Activated CD4-positive, alpha-beta memory T cell treated with anti-CD3 and anti-CD28 coated beads for 36 hours (primary cell): Measurements from ENCODE around the gene P2RY8. TPM values are rescaled to one million over a fixed set of nuclear protein-coding genes. Genes with fewer than 3 reads are reported as not detected.

Experiments
- CTCF ChIA-PET: fragments of 350-600 bp; sonication (Branson Sonifier 250); formaldehyde crosslinking; loops from one replicate; lab custom pipeline; 2021; ENCODE audit warnings: antibody characterized with exemption, inconsistent platforms; lab: Charles Lee
- POLR2A ChIA-PET: fragments of 350-600 bp; sonication (Branson Sonifier 250); formaldehyde crosslinking; loops from one replicate; lab custom pipeline; 2021; ENCODE audit warnings: antibody characterized with exemption; lab: Charles Lee
- DNase-seq: peaks from one replicate; pipeline ENCODE4 v3.0.0-alpha.2; 2020
- H3K27ac Mint-ChIP-seq: one replicate; pipeline ENCODE4 v1.8.0; 2021; ENCODE audit warnings: mixed read lengths
- H3K27me3 Mint-ChIP-seq: one replicate; pipeline ENCODE4 v1.8.0; 2021; ENCODE audit warnings: mixed read lengths
- H3K36me3 Mint-ChIP-seq: one replicate; pipeline ENCODE4 v1.8.0; 2021; ENCODE audit warnings: mixed read lengths
- H3K4me1 Mint-ChIP-seq: one replicate; pipeline ENCODE4 v1.8.0; 2021; ENCODE audit warnings: low read depth, mixed read lengths
- H3K4me3 Mint-ChIP-seq: one replicate; pipeline ENCODE4 v1.8.0; 2021; ENCODE audit warnings: mild to moderate bottlenecking, mixed read lengths
- H3K9me3 Mint-ChIP-seq: one replicate; pipeline ENCODE4 v1.8.0; 2021; ENCODE audit warnings: mixed read lengths
- intact Hi-C: fragments of 100-400 bp; cut with micrococcal nuclease; formaldehyde crosslinking; loops from one replicate; pipeline ENCODE4 v1.15.1; 2023
- total RNA-seq, 2 experiments: library from RNA; stranded (reverse); gene quantifications; one replicate each; pipeline ENCODE4 v1.2.3, GENCODE V29; 2021

The P2RY8 gene
- total RNA-seq, 2 experiments from 2014 or later, result 30.2 to 32.7 TPM

DNA sequence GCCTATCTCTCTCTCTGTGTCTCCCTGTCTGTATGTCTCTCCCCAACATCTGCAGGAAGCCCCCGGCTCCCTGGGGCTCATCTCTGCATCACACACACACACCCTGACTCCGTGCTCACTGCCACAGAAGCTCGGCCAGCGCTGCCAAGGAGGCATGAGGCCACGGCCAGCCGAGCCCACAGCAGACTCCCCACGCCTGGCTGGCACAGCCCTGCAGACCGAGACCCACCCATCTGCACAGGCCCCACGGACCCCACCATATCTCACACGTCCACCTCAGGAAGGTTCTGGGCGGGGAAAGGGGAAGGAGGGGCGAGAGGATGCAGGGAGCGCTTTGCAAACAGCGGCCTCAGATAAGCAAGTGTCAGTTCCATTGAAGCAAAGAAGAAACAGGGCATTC lies 116.6 kb downstream of the P2RY8 start:
- intact Hi-C loops, result no loop called here
- Mint-ChIP-seq H3K4me1 (no peaks in the 10 kb centered on the region), H3K36me3 (peaks cover 62% of the 10 kb centered on the region), H3K4me3 (no peak overlapping the region), H3K27me3 (no peaks in the 10 kb centered on the region), H3K27ac (peak overlapping the region; percentile 18), H3K9me3 (peaks cover 24% of the 10 kb centered on the region)
- POLR2A ChIA-PET, result no interaction called here
- no peak for DNase-seq
- CTCF ChIA-PET, result no interaction called here

DNA sequence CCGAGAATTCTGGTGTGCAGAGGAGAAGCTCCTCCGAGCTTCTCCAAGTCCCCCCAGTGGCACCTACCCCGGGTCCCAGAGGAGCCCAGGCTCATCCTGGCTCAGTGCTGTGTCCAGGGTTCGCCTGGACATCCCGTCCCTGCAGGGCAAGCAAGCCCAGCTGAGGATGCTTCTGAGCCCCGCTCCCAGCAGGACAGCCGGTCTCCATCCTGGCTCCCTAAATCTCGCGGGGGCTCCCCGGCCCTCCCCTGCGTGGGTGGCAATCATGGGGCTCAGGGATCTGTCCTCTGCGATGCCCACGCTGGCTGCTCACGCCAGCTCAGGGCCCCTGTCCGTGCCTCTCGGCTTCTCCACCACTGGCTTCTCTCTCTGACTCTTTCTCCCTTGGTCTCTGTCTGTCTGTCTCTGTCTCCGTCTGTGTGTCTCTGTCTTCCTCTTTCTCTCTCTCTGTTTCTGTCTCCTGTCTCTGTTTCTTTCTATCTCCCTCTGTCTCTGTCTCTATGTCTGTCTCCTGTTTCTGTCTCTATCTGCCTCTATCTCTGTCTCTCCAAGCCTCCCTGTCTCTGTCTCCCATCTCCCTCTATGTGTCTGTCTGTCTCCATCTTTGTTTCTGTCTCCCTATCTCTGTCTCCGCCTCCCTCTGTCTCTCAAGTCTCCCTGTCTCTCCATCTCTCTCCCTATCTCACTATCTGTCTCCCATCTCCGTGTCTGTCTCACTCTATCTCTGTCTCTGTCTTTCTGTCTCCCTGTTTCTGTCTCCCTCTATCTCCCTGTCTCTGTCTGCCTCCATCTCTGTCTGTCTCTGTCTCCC lies 117.2 kb downstream of the P2RY8 start:
- Mint-ChIP-seq H3K4me3 (no peak overlapping the region), H3K9me3 (peaks cover 21% of the 10 kb centered on the region), H3K4me1 (no peaks in the 10 kb centered on the region), H3K36me3 (peaks cover 58% of the 10 kb centered on the region), H3K27me3 (no peaks in the 10 kb centered on the region), H3K27ac (no peak overlapping the region)
- intact Hi-C loops, result no loop called here
- DNase-seq, result no peak
- POLR2A ChIA-PET, result no interaction called here
- CTCF ChIA-PET, result no interaction called here

DNA sequence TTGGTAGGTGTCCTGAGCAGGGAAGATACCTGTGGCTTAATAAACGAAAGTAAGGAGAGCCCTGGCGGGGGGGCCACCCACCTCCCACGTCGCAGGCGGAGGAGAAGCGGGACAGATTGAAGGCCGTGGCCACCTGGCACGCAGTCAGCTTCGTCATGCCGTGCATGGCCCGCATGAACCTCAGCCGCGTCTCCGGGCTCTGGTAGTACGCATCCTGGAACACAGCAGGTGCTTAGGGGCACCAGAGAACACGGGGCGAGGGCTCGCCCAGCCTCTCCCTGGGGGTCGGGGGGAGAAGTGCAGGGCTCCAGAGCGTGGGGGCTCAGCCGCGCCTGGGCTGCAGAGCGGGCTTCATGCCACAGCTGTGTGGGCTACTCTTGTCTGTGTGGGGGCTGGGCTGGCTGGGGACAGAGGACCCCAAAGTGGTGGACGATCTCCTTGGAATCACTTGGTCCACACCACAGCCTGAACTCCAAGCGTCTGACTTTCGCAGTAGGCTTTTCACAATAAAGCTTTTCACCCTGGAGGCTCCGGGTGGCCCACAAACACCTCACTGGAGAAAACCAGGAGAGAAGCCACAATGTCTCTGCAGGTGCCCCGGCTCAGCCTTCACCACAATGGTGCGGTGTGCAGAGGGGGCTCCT lies 118.0 kb downstream of the P2RY8 start:
- H3K4me1 Mint-ChIP-seq, result no peaks in the 10 kb centered on the region
- peaks cover 21% of the 10 kb centered on the region for H3K9me3 Mint-ChIP-seq
- H3K36me3 Mint-ChIP-seq, result peaks cover 56% of the 10 kb centered on the region
- H3K27ac Mint-ChIP-seq, result no peak overlapping the region
- POLR2A ChIA-PET, result no interaction called here
- H3K27me3 Mint-ChIP-seq, result no peaks in the 10 kb centered on the region
- intact Hi-C loops, result no loop called here
- DNase-seq, result no peak
- CTCF ChIA-PET, result no interaction called here
- no peak overlapping the region for H3K4me3 Mint-ChIP-seq

GRCh38 chrX:1417921-1418771 lies 118.8 kb downstream of the P2RY8 start:
- intact Hi-C loops, result no loop called here
- Mint-ChIP-seq H3K9me3 (peaks cover 14% of the 10 kb centered on the region), H3K4me3 (no peak overlapping the region), H3K4me1 (no peaks in the 10 kb centered on the region), H3K36me3 (peaks cover 55% of the 10 kb centered on the region), H3K27ac (no peak overlapping the region), H3K27me3 (no peaks in the 10 kb centered on the region)
- ChIA-PET POLR2A (no interaction called here), CTCF (no interaction called here)
- DNase-seq, result no peak

- H3K4me1 Mint-ChIP-seq, result no peaks in the 10 kb centered on the region
- DNase-seq, result no peak
- no peaks in the 10 kb centered on the region for H3K27me3 Mint-ChIP-seq
- H3K4me3 Mint-ChIP-seq, result no peak overlapping the region
- no peak overlapping the region for H3K27ac Mint-ChIP-seq
- H3K36me3 Mint-ChIP-seq, result peaks cover 55% of the 10 kb centered on the region
- CTCF ChIA-PET, result no interaction called here
- peaks cover 7% of the 10 kb centered on the region for H3K9me3 Mint-ChIP-seq
- POLR2A ChIA-PET, result no interaction called here
- intact Hi-C loops, result no loop called here
Measured at GRCh38 chrX:1416965-1417760, 119.8 kb downstream of the P2RY8 start.

DNA sequence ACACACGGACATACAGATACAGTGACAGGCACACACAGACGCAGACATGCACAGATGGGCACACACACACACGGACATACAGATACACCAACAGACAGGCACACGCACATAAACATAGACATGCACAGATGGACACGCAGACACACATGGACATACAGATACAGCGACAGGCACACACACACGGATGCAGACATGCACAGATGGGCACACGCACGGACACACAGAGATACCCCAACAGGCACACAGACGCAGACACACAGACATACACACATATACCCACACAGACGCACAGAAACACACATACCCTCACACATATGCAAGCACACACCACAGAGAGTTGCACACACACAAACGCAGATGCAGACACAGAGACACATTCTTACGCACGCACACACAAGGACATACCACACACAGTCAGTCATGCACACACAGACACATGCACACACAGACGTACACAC lies 120.6 kb downstream of the P2RY8 start:
- Mint-ChIP-seq H3K4me1 (no peaks in the 10 kb centered on the region), H3K36me3 (peaks cover 54% of the 10 kb centered on the region), H3K27me3 (no peaks in the 10 kb centered on the region), H3K4me3 (no peak overlapping the region), H3K27ac (no peak overlapping the region), H3K9me3 (no peaks in the 10 kb centered on the region)
- intact Hi-C loops, result no loop called here
- DNase-seq, result no peak
- CTCF ChIA-PET, result no interaction called here
- POLR2A ChIA-PET, result no interaction called here

Other genes starting within 250 kb of the P2RY8 start
- gene IL3RA, start 200.4 kb downstream of the P2RY8 start, total RNA-seq, result 1 to 10 TPM; 1.2 to 1.4 TPM
- 100 to 1,000 TPM; 399 to 407 TPM for gene SLC25A6, start 145.1 kb downstream of the P2RY8 start, total RNA-seq
- gene ASMTL, start 84.3 kb downstream of the P2RY8 start, total RNA-seq, result 10 to 100 TPM; 65.2 to 67.4 TPM
- 10 to 100 TPM; 59.4 to 62.9 TPM for gene AKAP17A, start 54.4 kb upstream of the P2RY8 start, total RNA-seq
- 1 to 10 TPM in 1 of 2 experiments, under 1 TPM in 1; 0.52 to 1.1 TPM for gene ASMT, start 77.9 kb upstream of the P2RY8 start, total RNA-seq